ENCODE measurements around the gene PTPN4.

The PTPN4 gene

GRCh38 chr2:119782308-119783027, 22.7 kb downstream of the PTPN4 start:
- no peak for TF ChIP-seq CTCF (IDR thresholded peaks at IDR 0.05; ENCODE audit: extremely low read depth, insufficient read depth, missing control alignments)
- no peak for DNase-seq (ENCODE audit: low spot score)
- in situ Hi-C loops (cut with MboI; ENCODE audit: low pct_unique_long_range_greater_than_20kb, low sequenced_read_pairs, unreplicated experiment), result no loop called here

GRCh38 chr2:119784876-119785275, 25.2 kb downstream of the PTPN4 start:
- TF ChIP-seq CTCF (IDR thresholded peaks at IDR 0.05; ENCODE audit: extremely low read depth, insufficient read depth, missing control alignments), result no peak
- in situ Hi-C loops (cut with MboI; ENCODE audit: low pct_unique_long_range_greater_than_20kb, low sequenced_read_pairs, unreplicated experiment), result no loop called here
- DNase-seq (ENCODE audit: low spot score), result no peak

- no peak for TF ChIP-seq CTCF (IDR thresholded peaks at IDR 0.05; ENCODE audit: extremely low read depth, insufficient read depth, missing control alignments)
- no peak for DNase-seq (ENCODE audit: low spot score)
- in situ Hi-C loops (cut with MboI; ENCODE audit: low pct_unique_long_range_greater_than_20kb, low sequenced_read_pairs, unreplicated experiment), result no loop called here
Observed at GRCh38 chr2:119786295-119786694, 26.6 kb downstream of the PTPN4 start.

GRCh38 chr2:119788752-119789151, 29.0 kb downstream of the PTPN4 start:
- in situ Hi-C loops (cut with MboI; ENCODE audit: low pct_unique_long_range_greater_than_20kb, low sequenced_read_pairs, unreplicated experiment), result no loop called here
- DNase-seq (ENCODE audit: low spot score), result no peak
- no peak for TF ChIP-seq CTCF (IDR thresholded peaks at IDR 0.05; ENCODE audit: extremely low read depth, insufficient read depth, missing control alignments)

- in situ Hi-C loops (cut with MboI; ENCODE audit: low pct_unique_long_range_greater_than_20kb, low sequenced_read_pairs, unreplicated experiment), result no loop called here
- DNase-seq (ENCODE audit: low spot score), result no peak
- TF ChIP-seq CTCF (IDR thresholded peaks at IDR 0.05; ENCODE audit: extremely low read depth, insufficient read depth, missing control alignments), result no peak
Observed at GRCh38 chr2:119790466-119790865, 30.7 kb downstream of the PTPN4 start.

GRCh38 chr2:119792907-119793312, 33.2 kb downstream of the PTPN4 start:
- no peak for DNase-seq (ENCODE audit: low spot score)
- TF ChIP-seq CTCF (IDR thresholded peaks at IDR 0.05; ENCODE audit: extremely low read depth, insufficient read depth, missing control alignments), result no peak
- in situ Hi-C loops (cut with MboI; ENCODE audit: low pct_unique_long_range_greater_than_20kb, low sequenced_read_pairs, unreplicated experiment), result no loop called here

Data from GM13977 (cell line).